Cardiac muscle cell (in vitro differentiated cells and primary cell): ENCODE measurements around the gene PRPF6. TPM values are rescaled to one million over a fixed set of nuclear protein-coding genes. Genes with fewer than 3 reads are reported as not detected.
"Not testable (repeated sequence)": the region's sequence is repeated elsewhere in the genome, so short reads cannot be mapped to it uniquely, and the experiment has no call there.

Experiments used
- DNase-seq, 2 donors: peaks; one replicate each; pipeline versions ENCODE4 v3.0.0 to v3.0.0-alpha.2; 2010 to 2017; ENCODE audit warnings: low read depth in 1 of 2, low spot score in 1 of 2
- H3K27ac ChIP-seq: fragments of 200-600 bp; sonication (generic); 2 replicates; pipeline ENCODE4 v1.5.1; 2016
- H3K27me3 ChIP-seq: fragments of 200-600 bp; sonication (generic); 2 replicates; pipeline ENCODE4 v1.6.0; 2016; ENCODE audit warnings: control low read depth
- H3K36me3 ChIP-seq: fragments of 200-600 bp; sonication (generic); 2 replicates; pipeline ENCODE4 v1.5.1; 2016; ENCODE audit warnings: control low read depth
- H3K4me1 ChIP-seq: fragments of 200-600 bp; sonication (generic); 2 replicates; pipeline ENCODE4 v1.8.1; 2017; ENCODE audit warnings: low read depth, mild to moderate bottlenecking, mixed run types
- H3K4me3 ChIP-seq: fragments of 200-600 bp; sonication (generic); 2 replicates; pipeline ENCODE4 v1.5.1; 2016; ENCODE audit warnings: mild to moderate bottlenecking
- H3K9me3 ChIP-seq: fragments of 200-600 bp; sonication (generic); 2 replicates; pipeline ENCODE4 v1.5.1; 2017; ENCODE audit warnings: low read depth, mild to moderate bottlenecking, control low read depth
- polyA plus RNA-seq: library from polyadenylated mRNA; unstranded; fragments of >200 nt; fragmentation: Nextera tagmentation; extraction: Ambion mirVana; gene quantifications from 2 replicates; pipeline ENCODE4 v1.2.1, GENCODE V29; 2016
- total RNA-seq: library from RNA; depleted of rRNA; stranded (reverse); fragments of >200 nt; gene quantifications from 2 replicates; pipeline ENCODE4 v1.2.3, GENCODE V29; 2016
- TF ChIP-seq, protein P1 (sequence below): IDR thresholded peaks from 2 replicates; pipeline ENCODE4 v1.5.1; 2012; ENCODE audit warnings: low read depth, mild to moderate bottlenecking, low read length

Gene PRPF6
- total and polyA plus RNA-seq, 2 experiments from 2014 or later, result 67.6 to 73.5 TPM

GRCh38 chr20:63973160-63973479 is 7.8 kb upstream of the PRPF6 start:
- Histone ChIP-seq H3K27me3 (no peaks in the 10 kb centered on the region), H3K9me3 (no peaks in the 10 kb centered on the region), H3K27ac (no peak overlapping the region), H3K36me3 (no peaks in the 10 kb centered on the region), H3K4me3 (no peak overlapping the region), H3K4me1 (peaks cover 6% of the 10 kb centered on the region)
- TF ChIP-seq, protein P1, sequence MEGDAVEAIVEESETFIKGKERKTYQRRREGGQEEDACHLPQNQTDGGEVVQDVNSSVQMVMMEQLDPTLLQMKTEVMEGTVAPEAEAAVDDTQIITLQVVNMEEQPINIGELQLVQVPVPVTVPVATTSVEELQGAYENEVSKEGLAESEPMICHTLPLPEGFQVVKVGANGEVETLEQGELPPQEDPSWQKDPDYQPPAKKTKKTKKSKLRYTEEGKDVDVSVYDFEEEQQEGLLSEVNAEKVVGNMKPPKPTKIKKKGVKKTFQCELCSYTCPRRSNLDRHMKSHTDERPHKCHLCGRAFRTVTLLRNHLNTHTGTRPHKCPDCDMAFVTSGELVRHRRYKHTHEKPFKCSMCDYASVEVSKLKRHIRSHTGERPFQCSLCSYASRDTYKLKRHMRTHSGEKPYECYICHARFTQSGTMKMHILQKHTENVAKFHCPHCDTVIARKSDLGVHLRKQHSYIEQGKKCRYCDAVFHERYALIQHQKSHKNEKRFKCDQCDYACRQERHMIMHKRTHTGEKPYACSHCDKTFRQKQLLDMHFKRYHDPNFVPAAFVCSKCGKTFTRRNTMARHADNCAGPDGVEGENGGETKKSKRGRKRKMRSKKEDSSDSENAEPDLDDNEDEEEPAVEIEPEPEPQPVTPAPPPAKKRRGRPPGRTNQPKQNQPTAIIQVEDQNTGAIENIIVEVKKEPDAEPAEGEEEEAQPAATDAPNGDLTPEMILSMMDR, result no peak
- no peak for DNase-seq

DNA sequence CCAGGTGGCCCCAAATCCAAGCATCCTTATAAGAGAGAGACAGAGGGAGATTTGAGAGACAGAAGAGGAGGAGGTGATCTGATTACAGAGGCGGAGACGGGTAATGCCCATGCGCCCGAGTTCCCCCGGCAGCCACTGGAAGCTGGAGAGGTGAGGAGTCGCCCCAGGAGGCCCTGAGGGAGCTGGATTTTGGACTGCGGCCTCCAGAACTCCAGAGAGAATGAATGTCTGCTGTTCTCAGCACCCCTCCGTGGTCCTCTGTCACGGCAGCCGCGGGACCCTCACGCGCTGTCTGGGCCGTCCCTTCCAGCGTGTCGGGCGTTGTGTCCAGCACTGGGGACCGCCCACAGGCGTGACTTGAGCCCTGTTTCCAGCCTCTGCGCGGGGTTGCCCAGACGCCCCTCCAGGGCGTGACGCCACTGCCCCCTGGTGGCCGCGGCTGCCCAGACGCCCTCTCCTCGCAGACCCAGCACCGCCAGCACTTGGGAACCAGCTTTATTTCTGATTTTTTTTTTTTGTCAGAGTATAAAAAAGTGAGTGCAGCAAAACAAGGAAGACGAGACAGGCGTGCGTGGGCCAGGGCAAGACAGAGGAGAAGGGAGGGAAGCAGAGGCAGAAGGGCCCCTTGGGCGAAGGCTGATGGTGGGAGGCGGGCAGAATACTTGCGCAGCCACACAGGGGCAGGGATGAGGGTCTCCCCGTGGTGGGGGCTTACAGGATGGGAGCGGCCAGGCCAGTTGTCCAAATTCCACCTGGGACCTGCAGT is 7.1 kb upstream of the PRPF6 start:
- TF ChIP-seq, protein P1, result peak; percentile 98
- peak overlapping the region; percentile 15 for H3K4me3 ChIP-seq
- H3K9me3 ChIP-seq, result no peaks in the 10 kb centered on the region
- H3K4me1 ChIP-seq, result peaks cover 2% of the 10 kb centered on the region
- no peak overlapping the region for H3K27ac ChIP-seq
- H3K36me3 ChIP-seq, result no peaks in the 10 kb centered on the region
- peak; percentile 87 to 94 for DNase-seq
- no peaks in the 10 kb centered on the region for H3K27me3 ChIP-seq

- TF ChIP-seq, protein P1, result no peak
- Histone ChIP-seq H3K27me3 (no peaks in the 10 kb centered on the region), H3K4me3 (no peak overlapping the region), H3K4me1 (no peaks in the 10 kb centered on the region), H3K27ac (no peak overlapping the region), H3K36me3 (no peaks in the 10 kb centered on the region), H3K9me3 (no peaks in the 10 kb centered on the region)
- DNase-seq, result no peak
These were observed 6.3 kb upstream of the PRPF6 start for GRCh38 chr20:63974402-63975200.

DNA sequence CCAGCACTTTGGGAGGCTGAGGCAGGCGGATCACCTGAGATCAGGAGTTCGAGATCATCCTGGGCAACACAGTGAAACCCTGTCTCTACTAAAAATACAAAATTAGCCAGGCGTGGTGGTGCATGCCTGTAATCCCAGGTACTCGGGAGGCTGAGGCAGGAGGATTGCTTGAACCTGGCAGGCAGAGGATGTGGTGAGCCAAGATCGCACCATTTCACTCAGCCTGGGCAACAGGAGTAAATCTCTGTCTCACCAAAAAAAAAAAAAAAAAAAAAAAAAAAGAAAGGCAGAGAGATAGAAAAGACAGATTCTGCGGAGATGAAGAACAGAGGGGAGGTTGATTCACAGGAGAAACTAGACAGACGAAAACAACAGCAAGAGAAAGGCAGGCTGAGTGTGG is 4.4 kb upstream of the PRPF6 start:
- not testable (repeated sequence) for DNase-seq, H3K9me3 ChIP-seq, H3K27ac ChIP-seq, H3K4me3 ChIP-seq, H3K27me3 ChIP-seq, H3K4me1 ChIP-seq, H3K36me3 ChIP-seq

- DNase-seq, result no peak
- no peaks in the 10 kb centered on the region for H3K9me3 ChIP-seq
- TF ChIP-seq, protein P1, result no peak
- H3K27me3 ChIP-seq, result no peaks in the 10 kb centered on the region
- H3K4me3 ChIP-seq, result no peak overlapping the region
- H3K4me1 ChIP-seq, result peaks cover 8% of the 10 kb centered on the region
- no peak overlapping the region for H3K27ac ChIP-seq
- H3K36me3 ChIP-seq, result no peaks in the 10 kb centered on the region
These were observed 3.8 kb upstream of the PRPF6 start for GRCh38 chr20:63976980-63977738.
